ENCODE data around the gene PPP4R4.

- TF ChIP-seq CTCF (IDR thresholded peaks at IDR 0.05) (no peak), POLR2A (IDR thresholded peaks at IDR 0.05) (no peak)
Observed at GRCh38 chr14:94224040-94224439, 49.9 kb downstream of the PPP4R4 start.
